K562 (cell line): Measurements from ENCODE around the gene SPEG. TPM values are rescaled to one million over a fixed set of nuclear protein-coding genes. Genes with fewer than 3 reads are reported as not detected.

Source experiments
- ATF3 ChIP-seq, 2 experiments: fragments of 450-650 bp in 1 of 2; sonication (generic) in 1 of 2; formaldehyde crosslinking in 1 of 2; IDR thresholded peaks in 1 of 2; conservative IDR thresholded peaks in 1 of 2; 2 replicates each; pipeline versions ENCODE4 v1.6.1 to v1.8.1; 2016 to 2023; ENCODE audit warnings: mild to moderate bottlenecking in 2 of 2, moderate library complexity in 2 of 2, inconsistent platforms in 1 of 2, missing genetic modification reagents in 1 of 2
- CBX3 ChIP-seq, 2 experiments: IDR thresholded peaks; 1 replicate in 1 of 2; 2 replicates in 1 of 2; pipeline ENCODE4 v1.6.1; 2012; ENCODE audit warnings: inconsistent platforms in 2 of 2, low read length in 2 of 2, borderline replicate concordance in 1 of 2, control low read depth in 1 of 2
- GATAD2A ChIP-seq: fragments of 450-650 bp; IDR thresholded peaks from 2 replicates; pipeline ENCODE4 v1.6.1; 2017
- KLF10 ChIP-seq: fragments of 250-450 bp; sonication (Bioruptor Pico); IDR thresholded peaks from 2 replicates; pipeline ENCODE4 v1.6.1; 2021; ENCODE audit warnings: matching md5 sums
- MLX ChIP-seq, 2 experiments: fragments of 450-650 bp in 1 of 2; sonication (generic) in 1 of 2; formaldehyde crosslinking; conservative IDR thresholded peaks; 2 replicates each; pipeline versions ENCODE4 v1.4.0 to v1.8.1; 2020 to 2022; ENCODE audit warnings: mild to moderate bottlenecking in 1 of 2, missing genetic modification reagents in 1 of 2
- NCOR1 ChIP-seq: fragments of 450-650 bp; IDR thresholded peaks from 2 replicates; pipeline ENCODE4 v1.6.1; 2016; ENCODE audit warnings: mild to moderate bottlenecking, moderate library complexity
- RNF2 ChIP-seq: sonication (generic); IDR thresholded peaks from 2 replicates; pipeline ENCODE4 v1.6.1; 2016
- SREBF2 ChIP-seq: sonication (generic); formaldehyde crosslinking; IDR thresholded peaks from 2 replicates; pipeline ENCODE4 v1.4.0; 2020; ENCODE audit warnings: mild to moderate bottlenecking, missing genetic modification reagents
- USF1 ChIP-seq: sonication (generic); formaldehyde crosslinking; IDR thresholded peaks from 2 replicates; pipeline ENCODE4 v1.9.0; 2022; ENCODE audit warnings: mild to moderate bottlenecking, missing genetic modification reagents
- ZBTB2 ChIP-seq: fragments of 450-650 bp; IDR thresholded peaks from 2 replicates; pipeline ENCODE4 v1.6.1; 2016; ENCODE audit warnings: antibody characterized with exemption
- ZBTB5 ChIP-seq: fragments of 450-650 bp; IDR thresholded peaks from 2 replicates; pipeline ENCODE4 v1.6.1; 2017; ENCODE audit warnings: antibody characterized with exemption
- ZNF134 ChIP-seq: fragments of 250-450 bp; sonication (Bioruptor Pico); conservative IDR thresholded peaks from 2 replicates; pipeline ENCODE4 v1.4.0; 2020
- ZNF398 ChIP-seq: fragments of 250-450 bp; sonication (Bioruptor Pico); IDR thresholded peaks from 2 replicates; pipeline ENCODE4 v1.8.0; 2021; ENCODE audit warnings: moderate library complexity, mild to moderate bottlenecking, inconsistent platforms
- ZNF518B ChIP-seq: fragments of 250-450 bp; sonication (Bioruptor Pico); IDR thresholded peaks from 2 replicates; pipeline ENCODE4 v1.5.0; 2021; ENCODE audit warnings: mild to moderate bottlenecking, moderate library complexity
- polyA plus RNA-seq, 8 experiments: library from polyadenylated mRNA; depleted of rRNA in 4 of 8; stranded (reverse) in 5 of 8; unstranded in 3 of 8; fragments of >200 nt; fragmentation: Nextera tagmentation in 2 of 8; fragmentation: Illumina TruSeq in 1 of 8; extraction: Ambion mirVana in 2 of 8; extraction: Trizol in 1 of 8; gene quantifications; 2 replicates each; pipeline versions ENCODE4 v1.2.1 to v1.2.3, GENCODE V29; 2011 to 2014; ENCODE audit warnings: inconsistent platforms in 1 of 8, missing spikeins in 1 of 8
- total RNA-seq, 7 experiments: library from RNA; depleted of rRNA in 6 of 7; stranded (reverse); fragments of >200 nt in 6 of 7; fragmentation: Illumina TruSeq in 2 of 7; extraction: Trizol in 2 of 7; gene quantifications; 2 replicates each; pipeline versions ENCODE4 v1.2.1 to v1.2.3, GENCODE V29; 2011 to 2021; ENCODE audit warnings: low replicate concordance in 1 of 7

Gene SPEG
- total and polyA plus RNA-seq, 9 of the 15 experiments (the other 6 are each of a cell fraction or from before 2014, with no cell fraction given), result 0.49 to 8.7 (median 3.0) TPM

- peak; percentile 59; the same call in 1 of the 2 replicates for TF ChIP-seq ZBTB2
- TF ChIP-seq RNF2, result 0 out of 2 replicates have a peak, but pooled peaks have one; percentile 53
- no peak for TF ChIP-seq ZNF518B
- TF ChIP-seq KLF10 (CRISPR knock-in tag), result no peak
- peak; percentile 84 for TF ChIP-seq GATAD2A
- no peak for TF ChIP-seq MLX (CRISPR knock-in tag; conservative IDR thresholded peaks at IDR 0.05)
- no peak for TF ChIP-seq CBX3 (IDR thresholded peaks at IDR 0.05; ENCODE audit: borderline replicate concordance in 1 of 2, low read length in 2 of 2)
- no peak for TF ChIP-seq ZBTB5
- TF ChIP-seq USF1 (CRISPR knock-in tag), result no peak
- TF ChIP-seq ATF3 (IDR thresholded peaks at IDR 0.05), result peak; percentile 45; the same call in 1 of the 2 replicates
- TF ChIP-seq ATF3 (CRISPR knock-in tag; conservative IDR thresholded peaks at IDR 0.05), result no peak
- no peak for TF ChIP-seq ZNF398 (CRISPR knock-in tag)
- TF ChIP-seq SREBF2 (CRISPR knock-in tag), result no peak
- TF ChIP-seq NCOR1, result peak; percentile 53
- no peak for TF ChIP-seq ZNF134
Observed at GRCh38 chr2:219522111-219523030, 87.7 kb downstream of the SPEG start (continued).
